DMS53 (cell line): ENCODE measurements around the gene AGK.
"Not testable (repeated sequence)": the region's sequence is repeated elsewhere in the genome, so short reads cannot be mapped to it uniquely, and the experiment has no call there.

Experiments
- DNase-seq: peaks from one replicate; lab custom pipeline; 2025; lab: John Stamatoyannopoulos, UW

AGK gene

GRCh38 chr7:141646826-141647480 lies 95.7 kb downstream of the AGK start:
- DNase-seq: no peak

GRCh38 chr7:141647701-141648100 lies 96.5 kb downstream of the AGK start:
- DNase-seq: not testable (repeated sequence)

- no peak for DNase-seq
Observed at GRCh38 chr7:141648276-141649114, 97.3 kb downstream of the AGK start.

- peak; percentile 55 for DNase-seq
Observed at GRCh38 chr7:141649137-141649864, 98.1 kb downstream of the AGK start.

GRCh38 chr7:141649865-141650634 lies 98.8 kb downstream of the AGK start:
- peak; percentile 94 for DNase-seq

- DNase-seq: no peak
Observed at GRCh38 chr7:141651417-141651816, 100.2 kb downstream of the AGK start.

GRCh38 chr7:141652691-141653090 lies 101.5 kb downstream of the AGK start:
- DNase-seq: no peak

GRCh38 chr7:141654551-141654950 lies 103.3 kb downstream of the AGK start:
- peak; percentile 95 for DNase-seq

- DNase-seq: no peak
Observed at GRCh38 chr7:141659501-141659900, 108.3 kb downstream of the AGK start.

GRCh38 chr7:141660259-141660658 lies 109.0 kb downstream of the AGK start:
- DNase-seq: no peak

GRCh38 chr7:141663081-141663849 lies 112.1 kb downstream of the AGK start:
- peak; percentile 89 for DNase-seq

GRCh38 chr7:141664450-141664849 lies 113.2 kb downstream of the AGK start:
- peak; percentile 69 for DNase-seq

GRCh38 chr7:141665208-141666035 lies 114.2 kb downstream of the AGK start:
- DNase-seq: no peak

- no peak for DNase-seq
Observed at GRCh38 chr7:141666071-141666470, 114.9 kb downstream of the AGK start.

GRCh38 chr7:141668853-141669252 lies 117.6 kb downstream of the AGK start:
- DNase-seq: no peak

GRCh38 chr7:141671705-141672496 lies 120.7 kb downstream of the AGK start:
- no peak for DNase-seq

GRCh38 chr7:141673346-141673745 lies 122.1 kb downstream of the AGK start:
- no peak for DNase-seq

GRCh38 chr7:141674171-141674671 lies 123.0 kb downstream of the AGK start:
- no peak for DNase-seq

GRCh38 chr7:141674702-141675101 lies 123.5 kb downstream of the AGK start:
- no peak for DNase-seq
